Measurements from ENCODE around the gene AGER.

GRCh38 chr6:32147401-32148132 lies 36.5 kb downstream of the AGER start:
- TF ChIP-seq CTCF (conservative IDR thresholded peaks at IDR 0.05) (no peak), ZFX (IDR thresholded peaks at IDR 0.05) (no peak)
